K562 (cell line): Measurements from ENCODE around the gene ORAI3. TPM values are rescaled to one million over a fixed set of nuclear protein-coding genes. Genes with fewer than 3 reads are reported as not detected.

Source experiments
- CGGBP1 ChIP-seq: fragments of 250-450 bp; sonication (Bioruptor Pico); IDR thresholded peaks from 2 replicates; pipeline ENCODE4 v1.9.0; 2021; ENCODE audit warnings: mild to moderate bottlenecking
- LEF1 ChIP-seq: fragments of 450-650 bp; IDR thresholded peaks from 2 replicates; pipeline ENCODE4 v1.6.1; 2016; ENCODE audit warnings: mild to moderate bottlenecking
- RFX7 ChIP-seq: fragments of 250-450 bp; sonication (Bioruptor Pico); IDR thresholded peaks from 2 replicates; pipeline ENCODE4 v1.5.1; 2021; ENCODE audit warnings: mild to moderate bottlenecking
- SREBF1 ChIP-seq: fragments of 150-350 bp; IDR thresholded peaks from 2 replicates; pipeline ENCODE4 v1.6.1; 2014; ENCODE audit warnings: antibody characterized with exemption, low read depth, low read length, borderline replicate concordance
- TAF7 ChIP-seq: fragments of 450-650 bp; IDR thresholded peaks from 2 replicates; pipeline ENCODE4 v1.6.1; 2016; ENCODE audit warnings: missing genetic modification characterization, missing compliant biosample characterization
- ZNF407 ChIP-seq: fragments of 450-650 bp; IDR thresholded peaks from 2 replicates; pipeline ENCODE4 v1.6.1; 2016; ENCODE audit warnings: low read depth
- polyA plus RNA-seq, 8 experiments: library from polyadenylated mRNA; depleted of rRNA in 4 of 8; stranded (reverse) in 5 of 8; unstranded in 3 of 8; fragments of >200 nt; fragmentation: Nextera tagmentation in 2 of 8; fragmentation: Illumina TruSeq in 1 of 8; extraction: Ambion mirVana in 2 of 8; extraction: Trizol in 1 of 8; gene quantifications; 2 replicates each; pipeline versions ENCODE4 v1.2.1 to v1.2.3, GENCODE V29; 2011 to 2014; ENCODE audit warnings: inconsistent platforms in 1 of 8, missing spikeins in 1 of 8
- total RNA-seq, 7 experiments: library from RNA; depleted of rRNA in 6 of 7; stranded (reverse); fragments of >200 nt in 6 of 7; fragmentation: Illumina TruSeq in 2 of 7; extraction: Trizol in 2 of 7; gene quantifications; 2 replicates each; pipeline versions ENCODE4 v1.2.1 to v1.2.3, GENCODE V29; 2011 to 2021; ENCODE audit warnings: low replicate concordance in 1 of 7
- TF ChIP-seq, protein P1 (sequence below): fragments of 450-650 bp; IDR thresholded peaks from one replicate; pipeline ENCODE4 v1.6.1; 2018; ENCODE audit warnings: mild to moderate bottlenecking, moderate library complexity; ENCODE audit not compliant: partially characterized antibody
- TF ChIP-seq, protein P2 (sequence below): fragments of 150-350 bp; conservative IDR thresholded peaks from 2 replicates; pipeline ENCODE4 v1.6.1; 2014; ENCODE audit warnings: low read length
- TF ChIP-seq, protein P3 (sequence below), 2 experiments: fragments of 450-650 bp in 1 of 2; IDR thresholded peaks; 2 replicates each; pipeline ENCODE4 v1.6.1; 2011 to 2017; ENCODE audit warnings: low read depth in 2 of 2, antibody characterized with exemption in 1 of 2, borderline replicate concordance in 1 of 2, low read length in 1 of 2, mild to moderate bottlenecking in 1 of 2, mixed read lengths in 1 of 2; ENCODE audit not compliant: control insufficient read depth in 1 of 2

Gene ORAI3
- total and polyA plus RNA-seq, 9 of the 15 experiments (the other 6 are each of a cell fraction or from before 2014, with no cell fraction given) = 4.9 to 23.3 (median 14.1) TPM

- TF ChIP-seq, protein P1, sequence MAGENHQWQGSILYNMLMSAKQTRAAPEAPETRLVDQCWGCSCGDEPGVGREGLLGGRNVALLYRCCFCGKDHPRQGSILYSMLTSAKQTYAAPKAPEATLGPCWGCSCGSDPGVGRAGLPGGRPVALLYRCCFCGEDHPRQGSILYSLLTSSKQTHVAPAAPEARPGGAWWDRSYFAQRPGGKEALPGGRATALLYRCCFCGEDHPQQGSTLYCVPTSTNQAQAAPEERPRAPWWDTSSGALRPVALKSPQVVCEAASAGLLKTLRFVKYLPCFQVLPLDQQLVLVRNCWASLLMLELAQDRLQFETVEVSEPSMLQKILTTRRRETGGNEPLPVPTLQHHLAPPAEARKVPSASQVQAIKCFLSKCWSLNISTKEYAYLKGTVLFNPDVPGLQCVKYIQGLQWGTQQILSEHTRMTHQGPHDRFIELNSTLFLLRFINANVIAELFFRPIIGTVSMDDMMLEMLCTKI = no peak
- TF ChIP-seq SREBF1 (no peak), TAF7 (tag) (no peak), CGGBP1 (CRISPR knock-in tag) (no peak), ZNF407 (no peak), RFX7 (no peak), LEF1 (no peak)
- TF ChIP-seq, protein P2, sequence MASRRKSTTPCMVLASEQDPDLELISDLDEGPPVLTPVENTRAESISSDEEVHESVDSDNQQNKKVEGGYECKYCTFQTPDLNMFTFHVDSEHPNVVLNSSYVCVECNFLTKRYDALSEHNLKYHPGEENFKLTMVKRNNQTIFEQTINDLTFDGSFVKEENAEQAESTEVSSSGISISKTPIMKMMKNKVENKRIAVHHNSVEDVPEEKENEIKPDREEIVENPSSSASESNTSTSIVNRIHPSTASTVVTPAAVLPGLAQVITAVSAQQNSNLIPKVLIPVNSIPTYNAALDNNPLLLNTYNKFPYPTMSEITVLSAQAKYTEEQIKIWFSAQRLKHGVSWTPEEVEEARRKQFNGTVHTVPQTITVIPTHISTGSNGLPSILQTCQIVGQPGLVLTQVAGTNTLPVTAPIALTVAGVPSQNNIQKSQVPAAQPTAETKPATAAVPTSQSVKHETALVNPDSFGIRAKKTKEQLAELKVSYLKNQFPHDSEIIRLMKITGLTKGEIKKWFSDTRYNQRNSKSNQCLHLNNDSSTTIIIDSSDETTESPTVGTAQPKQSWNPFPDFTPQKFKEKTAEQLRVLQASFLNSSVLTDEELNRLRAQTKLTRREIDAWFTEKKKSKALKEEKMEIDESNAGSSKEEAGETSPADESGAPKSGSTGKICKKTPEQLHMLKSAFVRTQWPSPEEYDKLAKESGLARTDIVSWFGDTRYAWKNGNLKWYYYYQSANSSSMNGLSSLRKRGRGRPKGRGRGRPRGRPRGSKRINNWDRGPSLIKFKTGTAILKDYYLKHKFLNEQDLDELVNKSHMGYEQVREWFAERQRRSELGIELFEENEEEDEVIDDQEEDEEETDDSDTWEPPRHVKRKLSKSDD = no peak
- TF ChIP-seq, protein P3, sequence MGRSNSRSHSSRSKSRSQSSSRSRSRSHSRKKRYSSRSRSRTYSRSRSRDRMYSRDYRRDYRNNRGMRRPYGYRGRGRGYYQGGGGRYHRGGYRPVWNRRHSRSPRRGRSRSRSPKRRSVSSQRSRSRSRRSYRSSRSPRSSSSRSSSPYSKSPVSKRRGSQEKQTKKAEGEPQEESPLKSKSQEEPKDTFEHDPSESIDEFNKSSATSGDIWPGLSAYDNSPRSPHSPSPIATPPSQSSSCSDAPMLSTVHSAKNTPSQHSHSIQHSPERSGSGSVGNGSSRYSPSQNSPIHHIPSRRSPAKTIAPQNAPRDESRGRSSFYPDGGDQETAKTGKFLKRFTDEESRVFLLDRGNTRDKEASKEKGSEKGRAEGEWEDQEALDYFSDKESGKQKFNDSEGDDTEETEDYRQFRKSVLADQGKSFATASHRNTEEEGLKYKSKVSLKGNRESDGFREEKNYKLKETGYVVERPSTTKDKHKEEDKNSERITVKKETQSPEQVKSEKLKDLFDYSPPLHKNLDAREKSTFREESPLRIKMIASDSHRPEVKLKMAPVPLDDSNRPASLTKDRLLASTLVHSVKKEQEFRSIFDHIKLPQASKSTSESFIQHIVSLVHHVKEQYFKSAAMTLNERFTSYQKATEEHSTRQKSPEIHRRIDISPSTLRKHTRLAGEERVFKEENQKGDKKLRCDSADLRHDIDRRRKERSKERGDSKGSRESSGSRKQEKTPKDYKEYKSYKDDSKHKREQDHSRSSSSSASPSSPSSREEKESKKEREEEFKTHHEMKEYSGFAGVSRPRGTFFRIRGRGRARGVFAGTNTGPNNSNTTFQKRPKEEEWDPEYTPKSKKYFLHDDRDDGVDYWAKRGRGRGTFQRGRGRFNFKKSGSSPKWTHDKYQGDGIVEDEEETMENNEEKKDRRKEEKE (IDR thresholded peaks at IDR 0.05; ENCODE audit: borderline replicate concordance in 1 of 2, control insufficient read depth in 1 of 2, low read depth in 2 of 2, low read length in 1 of 2) = no peak
Measured at GRCh38 chr16:30948667-30949649, at the start of gene ORAI3 (continued).
